Endothelial cell of umbilical vein (primary cell): ENCODE measurements around the gene RAP2A.

Experiments
- POLR2A ChIP-seq: IDR thresholded peaks from 2 replicates; pipeline ENCODE4 v1.6.1; 2012; ENCODE audit warnings: low read depth, mild to moderate bottlenecking, control low read depth, low read length
- TF ChIP-seq, protein P1 (sequence below), 2 donors: IDR thresholded peaks; 1 replicate in 1 of 2; 2 replicates in 1 of 2; pipeline ENCODE4 v1.5.1; 2011; ENCODE audit warnings: low read length in 2 of 2, mild to moderate bottlenecking in 2 of 2, moderate library complexity in 2 of 2, control low read depth in 1 of 2, inconsistent platforms in 1 of 2, low read depth in 1 of 2; ENCODE audit not compliant: insufficient read depth in 1 of 2; ENCODE audit errors: extremely low read depth in 1 of 2

DNA sequence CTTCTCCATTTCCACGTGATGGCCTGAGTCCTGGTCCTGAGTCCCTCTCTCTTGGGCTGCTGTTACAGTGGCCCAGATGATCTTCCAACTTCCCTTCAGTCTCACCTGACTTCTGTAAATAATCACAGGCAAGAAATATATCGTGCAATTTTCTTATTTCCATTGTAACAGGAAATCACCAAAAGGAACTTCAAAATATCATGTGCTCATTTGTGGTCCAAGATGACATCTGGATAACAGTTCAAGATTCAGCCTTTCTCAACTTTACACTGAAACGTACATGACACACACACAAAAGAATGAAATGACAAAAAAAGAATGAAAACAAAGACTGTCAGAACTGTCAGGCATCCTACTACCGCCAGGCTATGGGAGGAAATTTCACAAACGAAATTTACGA is 22.0 kb upstream of the RAP2A start:
- no peak for TF ChIP-seq POLR2A
- TF ChIP-seq, protein P1, sequence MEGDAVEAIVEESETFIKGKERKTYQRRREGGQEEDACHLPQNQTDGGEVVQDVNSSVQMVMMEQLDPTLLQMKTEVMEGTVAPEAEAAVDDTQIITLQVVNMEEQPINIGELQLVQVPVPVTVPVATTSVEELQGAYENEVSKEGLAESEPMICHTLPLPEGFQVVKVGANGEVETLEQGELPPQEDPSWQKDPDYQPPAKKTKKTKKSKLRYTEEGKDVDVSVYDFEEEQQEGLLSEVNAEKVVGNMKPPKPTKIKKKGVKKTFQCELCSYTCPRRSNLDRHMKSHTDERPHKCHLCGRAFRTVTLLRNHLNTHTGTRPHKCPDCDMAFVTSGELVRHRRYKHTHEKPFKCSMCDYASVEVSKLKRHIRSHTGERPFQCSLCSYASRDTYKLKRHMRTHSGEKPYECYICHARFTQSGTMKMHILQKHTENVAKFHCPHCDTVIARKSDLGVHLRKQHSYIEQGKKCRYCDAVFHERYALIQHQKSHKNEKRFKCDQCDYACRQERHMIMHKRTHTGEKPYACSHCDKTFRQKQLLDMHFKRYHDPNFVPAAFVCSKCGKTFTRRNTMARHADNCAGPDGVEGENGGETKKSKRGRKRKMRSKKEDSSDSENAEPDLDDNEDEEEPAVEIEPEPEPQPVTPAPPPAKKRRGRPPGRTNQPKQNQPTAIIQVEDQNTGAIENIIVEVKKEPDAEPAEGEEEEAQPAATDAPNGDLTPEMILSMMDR (IDR thresholded peaks at IDR 0.05; ENCODE audit: extremely low read depth in 1 of 2, insufficient read depth in 1 of 2, low read depth in 1 of 2, low read length in 2 of 2) = no peak
